ENCODE measurements around the gene RRP9. TPM values are rescaled to one million over a fixed set of nuclear protein-coding genes. Genes with fewer than 3 reads are reported as not detected.
A peak's percentile ranks its signal among the peaks of the same experiment; 100 is the strongest.
"Not testable (repeated sequence)": the region's sequence is repeated elsewhere in the genome, so short reads cannot be mapped to it uniquely, and the experiment has no call there.

RRP9 gene
- total RNA-seq, 1 experiment from 2014 or later = 91.7 TPM

GRCh38 chr3:51938780-51939425, 2.8 kb downstream of the RRP9 start:
- DNase-seq (ENCODE audit: low spot score) = no peak

DNA sequence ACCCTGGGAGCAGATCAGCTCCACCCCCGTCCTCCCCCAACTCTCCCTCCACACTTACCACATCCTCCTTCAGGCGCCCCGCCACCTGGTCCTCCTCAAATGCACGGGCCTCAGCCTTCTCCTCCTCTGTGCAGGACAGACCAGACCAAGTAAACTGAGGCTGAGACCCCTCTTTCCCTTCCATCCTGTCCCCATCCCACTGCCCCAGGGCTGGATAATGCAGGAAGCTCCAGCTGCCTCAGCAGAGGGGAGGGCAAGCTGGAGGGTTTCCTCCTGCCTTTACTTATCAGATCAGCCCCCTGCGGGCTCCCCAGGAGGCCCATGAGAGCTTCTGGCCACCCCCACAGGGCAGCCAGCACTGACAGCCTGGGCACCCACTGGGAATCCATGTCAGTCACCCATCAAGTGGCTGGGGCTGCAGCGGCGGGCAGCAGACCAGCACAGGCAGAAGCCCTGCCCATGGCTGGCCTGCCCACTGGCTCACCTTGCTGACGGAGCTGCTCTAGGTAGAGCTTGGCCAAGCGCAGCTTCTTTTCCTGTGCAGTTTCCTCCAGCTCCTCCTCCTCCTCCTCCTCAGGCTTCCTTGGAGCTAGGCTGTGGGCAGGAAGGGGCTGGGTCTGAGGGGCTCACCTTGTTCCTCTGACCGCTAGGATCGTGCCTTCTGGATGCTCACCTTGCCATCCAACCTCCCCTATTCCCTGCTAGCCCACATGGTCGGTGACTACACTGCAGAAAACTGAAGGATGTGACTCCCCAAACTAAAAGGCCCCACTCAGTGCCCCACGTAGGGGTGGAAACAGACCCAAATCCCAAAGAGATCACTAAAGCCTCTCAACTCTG, 3.9 kb downstream of the RRP9 start:
- DNase-seq (ENCODE audit: low spot score) = no peak

DNA sequence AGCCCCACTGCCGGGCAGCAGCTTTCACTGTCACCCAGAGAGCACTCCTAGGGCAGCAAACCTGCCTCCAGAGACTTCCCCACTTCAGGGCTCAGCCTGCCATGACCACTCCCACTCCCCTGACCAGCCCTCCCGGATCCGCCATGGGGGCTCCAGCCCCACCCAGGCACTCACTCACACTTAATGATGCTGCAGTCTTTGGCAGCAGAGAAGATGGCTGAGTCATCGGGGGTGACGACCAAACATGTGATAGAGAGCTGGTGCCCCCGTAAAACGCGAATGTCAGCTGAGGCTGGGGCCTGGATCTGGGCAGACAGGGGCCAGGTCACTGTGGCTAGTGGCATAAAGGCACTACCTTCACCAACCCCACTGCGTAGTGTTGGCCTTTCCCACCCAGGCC, 4.7 kb downstream of the RRP9 start:
- no peak for DNase-seq (ENCODE audit: low spot score)

GRCh38 chr3:51935886-51936755, 5.6 kb downstream of the RRP9 start:
- no peak for DNase-seq (ENCODE audit: low spot score)

DNA sequence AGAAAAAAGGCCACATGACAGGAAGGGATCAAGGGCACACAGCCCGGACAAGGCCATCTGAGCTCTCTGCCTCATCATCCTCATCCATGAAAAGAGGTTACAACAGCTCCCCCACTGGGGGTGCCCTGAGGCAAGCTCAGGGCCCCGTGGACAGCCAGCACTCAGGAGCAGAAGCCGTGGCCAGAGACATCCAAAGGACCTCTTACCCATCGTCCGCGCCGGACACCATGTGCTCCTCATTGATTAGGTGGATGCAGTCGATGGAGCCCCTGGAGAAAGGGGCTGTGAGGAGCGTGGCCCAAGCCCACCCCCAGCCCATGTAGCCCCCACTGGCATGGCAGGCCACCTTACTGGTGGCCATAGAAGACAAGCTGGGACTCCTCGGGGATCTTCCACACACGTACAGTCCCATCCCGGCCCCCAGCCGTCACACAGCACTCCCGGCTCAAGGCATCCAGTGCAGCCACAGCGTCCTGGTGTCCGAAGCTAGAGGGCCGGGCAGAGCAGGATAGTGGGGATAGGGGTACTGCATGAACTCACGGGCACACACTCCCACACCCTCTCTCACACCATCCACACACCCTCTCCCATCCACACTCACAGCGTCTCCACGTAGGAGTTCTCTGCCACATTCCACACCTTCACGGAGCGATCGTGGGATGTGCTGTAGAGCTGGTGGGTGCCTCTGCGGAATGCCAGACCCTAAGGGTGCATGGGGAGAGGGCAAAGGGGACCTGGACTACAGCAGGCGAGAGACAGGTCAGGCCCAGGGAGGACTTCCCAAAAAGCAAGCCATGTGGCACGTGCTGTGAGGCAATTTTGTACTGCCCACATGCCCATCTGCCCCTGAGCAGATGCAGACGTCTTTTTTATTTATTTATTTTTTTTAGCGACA, 6.5 kb downstream of the RRP9 start:
- no peak for DNase-seq (ENCODE audit: low spot score)

DNA sequence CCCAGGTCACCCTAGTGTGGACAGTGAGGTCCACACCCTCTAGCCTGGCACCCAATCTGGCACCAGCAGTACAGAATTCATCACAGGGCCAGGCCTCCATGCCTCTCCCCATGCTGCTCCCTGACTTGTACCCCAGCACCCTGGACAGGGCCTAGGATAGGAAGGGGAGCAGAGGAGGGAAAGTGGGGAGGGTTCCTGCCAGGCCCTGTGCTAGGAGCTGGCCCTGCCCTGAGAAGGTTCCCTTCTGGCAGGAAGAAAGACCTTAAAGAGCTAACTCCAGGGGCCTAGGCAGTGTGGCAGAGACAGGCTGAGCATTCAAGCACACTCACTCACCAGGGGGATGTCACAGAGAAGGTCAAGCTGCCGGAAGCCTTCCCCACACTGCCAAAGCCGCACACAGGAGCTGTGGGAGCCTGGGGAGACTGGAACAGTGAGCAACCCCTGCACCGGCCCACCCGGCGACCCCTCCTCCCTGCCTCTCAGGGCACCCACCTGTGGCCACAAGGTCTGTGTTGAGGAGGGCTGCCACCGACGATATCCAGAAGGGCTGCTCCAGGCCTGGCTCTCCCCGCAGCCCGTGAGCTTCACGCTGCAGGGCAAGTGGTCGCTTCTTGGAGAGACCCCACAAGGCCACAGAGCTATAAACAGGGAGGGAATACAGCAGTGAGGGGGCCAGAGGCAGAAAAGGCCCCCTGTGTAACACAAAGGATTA, 7.4 kb downstream of the RRP9 start:
- no peak for DNase-seq (ENCODE audit: low spot score)

DNA sequence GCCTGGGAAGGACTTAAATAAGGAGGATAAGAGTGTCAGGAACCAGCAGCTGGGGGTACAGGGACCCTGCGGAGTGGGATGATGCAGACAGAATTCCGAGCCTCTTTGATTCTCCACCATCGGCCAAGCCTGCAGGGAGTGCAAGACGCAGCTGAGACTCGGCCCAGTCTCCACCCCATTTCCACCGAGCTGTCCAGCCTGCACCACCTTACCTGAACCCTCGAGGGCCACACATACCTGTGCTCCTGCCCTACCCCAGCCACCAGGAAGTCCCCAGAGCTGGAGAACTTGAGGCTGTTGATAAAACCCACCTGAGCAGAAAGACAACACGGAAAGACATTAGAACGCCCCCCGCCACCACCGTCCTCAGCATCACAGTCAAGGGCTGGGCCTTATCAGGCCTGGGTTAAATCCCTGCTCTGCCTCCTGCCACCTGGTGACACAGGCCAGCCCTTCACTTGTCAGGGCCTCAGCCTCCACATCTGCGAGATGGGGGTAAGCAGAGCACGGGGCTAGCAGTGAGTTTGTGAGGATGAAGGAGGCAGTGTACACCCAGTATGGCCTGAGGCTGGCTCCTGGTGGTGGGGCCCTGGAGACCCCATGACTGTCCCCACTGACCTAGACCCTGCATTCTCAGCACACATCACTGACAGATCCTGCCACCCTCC, 8.1 kb downstream of the RRP9 start:
- DNase-seq (ENCODE audit: low spot score) = no peak

GRCh38 chr3:51932471-51933370, 9.0 kb downstream of the RRP9 start:
- no peak for DNase-seq (ENCODE audit: low spot score)

GRCh38 chr3:51931756-51932155, 9.9 kb downstream of the RRP9 start:
- DNase-seq (ENCODE audit: low spot score) = no peak

DNA sequence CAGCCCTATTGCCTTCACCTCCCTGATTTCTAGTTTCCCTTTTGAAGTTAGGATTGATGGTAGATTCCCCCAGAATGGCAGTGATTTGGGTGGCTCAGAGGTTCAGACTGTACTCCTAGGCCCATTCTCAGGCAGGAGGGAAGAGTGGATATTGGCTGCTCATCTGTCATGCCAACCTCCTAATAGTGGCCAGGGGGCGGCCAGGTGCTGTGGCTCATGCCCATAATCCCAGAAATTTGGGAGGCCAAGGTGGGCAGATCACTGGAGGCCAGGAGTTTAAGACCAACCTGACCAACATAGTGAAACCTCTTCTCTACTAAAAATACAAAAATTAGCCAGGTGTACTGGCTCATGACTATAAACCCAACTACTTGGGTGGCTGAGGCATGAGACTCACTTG, 11.3 kb downstream of the RRP9 start:
- no peak for DNase-seq (ENCODE audit: low spot score)

DNA sequence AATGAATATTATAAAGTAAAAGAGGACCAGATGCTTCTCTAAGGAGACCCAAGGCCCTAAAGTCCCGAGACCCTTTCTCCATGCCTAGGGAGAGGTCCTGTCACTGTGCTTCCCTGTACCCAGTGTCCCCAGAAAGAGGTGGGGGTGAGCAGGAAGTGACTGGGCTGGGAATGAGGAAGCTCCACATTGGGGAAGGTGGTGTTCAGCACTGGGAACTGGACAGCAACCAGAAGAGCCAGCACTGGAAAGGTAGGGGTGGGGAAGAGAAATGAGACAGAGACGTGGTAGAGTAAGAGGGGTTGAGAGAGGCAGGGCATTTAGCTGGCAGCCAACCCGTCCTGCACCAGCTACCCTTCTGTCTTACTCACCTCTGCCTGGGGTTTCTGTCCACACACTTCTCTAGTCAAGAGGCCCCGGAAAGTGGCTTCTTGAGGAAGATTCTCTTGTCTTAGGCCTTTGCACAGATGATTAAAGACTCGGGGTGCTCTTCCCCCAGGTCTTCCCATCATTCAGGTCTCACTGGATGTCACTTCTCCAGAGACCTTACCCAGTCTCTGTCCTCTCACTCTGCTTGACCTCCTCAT, 12.2 kb downstream of the RRP9 start:
- peak; percentile 18 for DNase-seq (ENCODE audit: low spot score)

GRCh38 chr3:51928981-51929380, 12.7 kb downstream of the RRP9 start:
- not testable (repeated sequence) for DNase-seq (ENCODE audit: low spot score)

- DNase-seq (ENCODE audit: low spot score) = no peak
Measured at GRCh38 chr3:51928438-51928837, 13.3 kb downstream of the RRP9 start.

GRCh38 chr3:51927061-51927977, 14.4 kb downstream of the RRP9 start:
- no peak for DNase-seq (ENCODE audit: low spot score)

DNA sequence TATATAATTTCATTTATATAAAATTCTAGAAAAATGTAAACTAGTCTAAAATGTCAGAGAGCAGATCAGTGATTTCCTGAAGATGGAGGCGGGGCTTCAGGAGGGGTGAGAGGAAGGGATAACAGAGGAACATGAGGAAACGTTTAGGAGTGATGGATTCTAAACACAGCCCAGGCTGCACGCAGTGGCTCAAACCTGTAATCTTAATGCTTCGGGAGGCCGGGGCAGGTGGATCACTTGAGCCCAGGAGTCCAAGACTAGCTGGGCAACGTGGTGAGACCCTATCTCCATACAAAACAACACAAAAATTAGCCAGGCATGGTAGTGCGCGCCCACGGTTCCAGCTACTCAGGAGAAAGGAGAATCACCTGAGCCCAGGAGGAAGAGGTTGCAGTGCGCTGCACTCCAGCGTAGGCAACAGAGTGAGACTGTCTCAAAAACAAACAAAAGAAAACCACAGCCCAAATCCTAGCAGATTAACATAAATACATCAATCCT, 20.6 kb downstream of the RRP9 start:
- no peak for DNase-seq (ENCODE audit: low spot score)

- DNase-seq (ENCODE audit: low spot score) = no peak
Measured at GRCh38 chr3:51916418-51916817, 25.3 kb downstream of the RRP9 start.

DNA sequence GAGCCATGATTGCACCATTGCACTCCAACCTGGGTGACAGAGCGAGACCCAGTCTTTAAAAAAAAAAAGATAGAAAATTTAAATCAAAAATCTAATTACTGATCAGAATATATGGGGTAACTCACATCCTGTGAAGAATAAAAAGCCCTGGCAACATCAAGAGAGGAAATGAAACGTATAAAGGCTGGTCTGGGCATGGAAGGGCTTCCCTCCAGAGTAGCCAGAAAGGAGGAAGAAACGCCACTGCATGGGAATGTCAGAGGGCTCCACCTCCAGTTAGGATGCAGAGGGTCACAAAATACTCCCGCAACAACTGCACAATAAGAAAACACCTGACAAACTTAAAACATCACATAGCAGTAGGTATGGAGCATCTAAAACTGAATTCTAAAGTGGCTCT, 33.7 kb downstream of the RRP9 start:
- DNase-seq (ENCODE audit: low spot score) = no peak

Data from HT-29 (cell line).